Fibroblast of lung (primary cell): ENCODE results near the gene CCDC71.

Source experiments
- CTCF ChIP-seq, 2 donors: IDR thresholded peaks in 1 of 2; conservative IDR thresholded peaks in 1 of 2; 1 replicate in 1 of 2; 2 replicates in 1 of 2; pipeline ENCODE4 v1.5.1; 2011 to 2012; ENCODE audit warnings: low read length in 2 of 2, control low read depth in 1 of 2, inconsistent platforms in 1 of 2, low read depth in 1 of 2, mild to moderate bottlenecking in 1 of 2
- EZH2 ChIP-seq: IDR thresholded peaks from 2 replicates; pipeline ENCODE4 v1.5.1; 2012; ENCODE audit warnings: low read length, control low read depth, mild to moderate bottlenecking; ENCODE audit errors: missing control alignments

- TF ChIP-seq CTCF (conservative IDR thresholded peaks at IDR 0.05 in 1 of 2, IDR thresholded peaks at IDR 0.05 in 1 of 2; ENCODE audit: low read depth in 1 of 2, low read length in 2 of 2) = no peak
- TF ChIP-seq EZH2 = no peak
Measured at GRCh38 chr3:49182682-49183081, 16.6 kb upstream of the CCDC71 start.
